Stimulated activated CD8-positive, alpha-beta memory T cell treated with anti-CD3 and anti-CD28 coated beads, Interleukin-12 subunit alpha, Interleukin-12 subunit beta, amount 100 ng/mL, for 24 hours (primary cell): ENCODE measurements around the gene CTXND1.

Experiments
- DNase-seq: peaks from one replicate; pipeline ENCODE4 v3.0.0-alpha.2; 2020; ENCODE audit errors: extremely low read depth

Gene CTXND1

DNA sequence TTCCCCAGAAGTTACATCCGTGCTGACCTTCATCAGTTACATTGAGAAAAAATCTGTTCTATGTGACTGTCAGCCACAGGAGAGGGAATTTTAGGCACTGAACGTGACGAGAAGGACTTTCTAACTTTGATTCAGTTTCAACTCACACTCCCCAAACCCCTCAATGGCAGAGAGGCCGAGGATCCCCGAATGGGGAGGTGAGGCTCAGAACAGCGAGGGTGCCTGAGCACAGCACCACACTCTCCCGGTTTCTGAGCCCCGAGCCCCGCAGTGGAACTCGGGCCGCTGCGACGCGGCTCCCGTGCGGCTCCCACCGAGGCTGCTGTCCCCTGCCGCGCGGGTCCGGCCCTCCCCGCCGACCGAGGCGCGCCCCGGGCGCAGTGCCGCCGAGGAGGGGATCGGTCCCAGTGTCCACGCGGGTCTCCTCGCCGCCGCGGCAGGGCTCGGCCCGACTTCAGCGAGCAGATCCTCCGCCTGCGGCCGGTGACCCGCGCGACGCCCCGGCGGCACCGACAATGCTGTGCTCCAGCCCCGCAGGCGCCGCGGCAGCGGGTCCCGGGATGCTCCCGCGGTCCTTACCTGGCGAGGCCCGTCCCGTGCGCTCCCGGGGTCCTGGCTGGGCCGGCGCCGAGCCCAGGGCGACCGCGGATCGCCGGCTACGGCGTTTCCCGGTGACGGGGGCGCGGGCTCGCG, 439 bp downstream of the CTXND1 start:
- DNase-seq: no peak

DNA sequence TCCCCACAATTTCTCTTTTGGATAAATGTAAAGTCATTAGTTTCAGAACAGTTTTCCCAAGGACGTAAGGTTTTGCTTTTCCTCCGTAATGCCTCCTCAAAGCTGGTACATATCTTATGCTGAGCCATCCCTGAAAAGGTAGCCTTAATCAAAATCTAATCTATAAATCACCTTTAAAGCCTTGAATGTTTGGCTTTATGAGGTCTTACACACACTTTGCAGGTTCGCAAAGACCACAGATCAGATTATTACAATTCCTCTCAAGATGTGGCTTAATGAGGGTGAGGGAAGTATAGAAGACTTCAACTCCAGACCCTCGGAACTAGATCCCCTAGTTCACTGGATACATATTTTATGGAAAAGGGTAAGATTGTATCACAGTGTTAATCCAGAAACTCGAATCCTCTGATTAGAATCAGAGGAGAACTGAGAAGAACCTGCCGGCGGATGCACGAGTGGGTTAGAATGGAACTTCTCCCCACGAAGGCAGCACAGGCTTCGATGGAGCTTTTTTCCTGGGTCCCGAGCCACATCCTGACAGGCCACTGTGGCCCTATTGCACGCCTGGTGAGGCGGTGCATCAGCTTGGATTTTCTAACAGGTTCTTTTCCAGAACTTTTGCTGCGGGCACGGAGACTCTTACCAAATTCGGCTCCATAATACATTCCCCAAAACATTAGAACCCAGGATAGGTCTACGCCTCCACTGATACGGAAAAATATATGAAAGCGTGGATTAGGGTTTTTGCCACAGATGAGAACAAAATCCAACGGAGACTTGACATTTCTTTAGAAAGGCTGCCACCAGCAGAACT, 1.2 kb downstream of the CTXND1 start:
- DNase-seq: no peak

DNA sequence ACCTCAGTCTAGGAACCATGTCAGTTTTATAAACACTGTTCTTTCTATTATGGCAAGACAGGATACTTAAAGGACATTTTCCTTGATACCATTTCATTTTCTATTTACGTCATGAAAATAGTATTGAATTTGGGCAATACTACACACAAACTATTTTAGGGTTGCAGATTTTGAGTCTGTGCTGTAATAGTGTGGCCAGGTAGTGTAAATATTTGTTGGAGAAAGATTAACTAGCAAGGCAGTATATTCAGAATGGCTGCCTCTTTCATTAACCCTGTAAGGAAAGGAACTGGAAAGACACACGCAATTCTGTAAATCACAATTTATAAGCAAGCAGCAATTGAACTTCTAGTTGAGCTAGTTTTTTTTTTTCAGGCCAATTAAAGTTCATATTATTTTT, 2.0 kb downstream of the CTXND1 start:
- DNase-seq: no peak

DNA sequence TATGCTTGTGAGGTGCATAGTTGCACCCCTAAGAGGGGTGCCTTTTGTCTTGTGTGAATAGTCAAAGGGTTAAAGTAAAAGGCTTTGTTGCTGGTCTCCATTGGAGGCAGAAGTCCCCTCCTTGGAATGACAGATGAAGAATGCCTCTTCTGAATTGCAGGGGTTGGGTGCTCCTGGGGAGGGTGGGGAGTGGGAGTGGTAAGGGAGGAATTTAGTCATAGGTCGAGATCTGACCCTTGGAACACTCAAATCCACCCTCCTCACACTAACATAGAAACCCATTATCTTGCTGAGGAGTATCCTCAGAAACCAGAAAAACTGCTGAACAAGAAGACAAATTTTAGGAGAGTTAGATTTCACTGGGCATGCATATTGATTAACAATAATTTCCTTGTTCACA, 4.7 kb downstream of the CTXND1 start:
- no peak for DNase-seq

DNA sequence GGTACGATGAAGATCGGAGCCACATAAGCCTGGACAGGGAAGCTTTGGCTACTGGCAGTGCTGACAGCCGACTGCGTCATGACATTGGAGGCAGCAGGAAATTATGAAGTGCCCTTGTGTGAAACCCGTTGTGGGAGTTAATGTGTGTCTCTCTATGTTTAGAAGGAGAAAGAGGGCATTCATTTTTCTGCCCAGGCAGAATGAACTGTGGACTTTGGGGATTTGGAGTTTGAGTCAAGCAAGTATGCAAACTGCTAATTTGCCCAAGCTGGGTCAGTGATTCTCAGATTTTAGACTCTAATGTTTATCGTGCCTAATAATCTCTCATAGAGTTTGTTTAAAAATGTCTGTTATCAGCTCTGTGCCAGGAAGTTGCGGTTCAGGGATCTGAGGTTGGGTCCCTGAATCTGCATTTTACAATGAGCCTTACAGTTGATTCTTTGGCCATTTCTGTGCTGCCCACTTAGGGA, 5.6 kb downstream of the CTXND1 start:
- DNase-seq: no peak

DNA sequence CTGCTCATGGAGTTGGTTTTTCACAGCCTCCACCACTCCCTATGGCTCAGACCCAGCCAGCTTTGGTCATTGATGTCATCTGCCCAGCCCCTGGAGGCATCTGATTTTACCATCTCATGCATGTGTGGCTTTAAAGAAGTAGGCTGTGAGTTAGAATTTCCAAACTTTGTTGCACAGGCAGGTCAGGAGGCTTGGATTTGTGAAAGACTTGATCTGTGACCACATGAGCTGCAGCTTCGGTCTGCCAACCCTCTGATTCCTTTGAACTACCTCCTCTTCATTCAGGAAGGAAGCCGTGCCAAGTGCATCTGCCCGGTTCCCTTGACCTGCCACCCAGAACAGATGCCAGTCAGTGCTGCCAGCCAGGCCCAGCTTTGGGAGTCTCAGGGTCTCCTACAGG, 9.2 kb downstream of the CTXND1 start:
- DNase-seq: no peak

DNA sequence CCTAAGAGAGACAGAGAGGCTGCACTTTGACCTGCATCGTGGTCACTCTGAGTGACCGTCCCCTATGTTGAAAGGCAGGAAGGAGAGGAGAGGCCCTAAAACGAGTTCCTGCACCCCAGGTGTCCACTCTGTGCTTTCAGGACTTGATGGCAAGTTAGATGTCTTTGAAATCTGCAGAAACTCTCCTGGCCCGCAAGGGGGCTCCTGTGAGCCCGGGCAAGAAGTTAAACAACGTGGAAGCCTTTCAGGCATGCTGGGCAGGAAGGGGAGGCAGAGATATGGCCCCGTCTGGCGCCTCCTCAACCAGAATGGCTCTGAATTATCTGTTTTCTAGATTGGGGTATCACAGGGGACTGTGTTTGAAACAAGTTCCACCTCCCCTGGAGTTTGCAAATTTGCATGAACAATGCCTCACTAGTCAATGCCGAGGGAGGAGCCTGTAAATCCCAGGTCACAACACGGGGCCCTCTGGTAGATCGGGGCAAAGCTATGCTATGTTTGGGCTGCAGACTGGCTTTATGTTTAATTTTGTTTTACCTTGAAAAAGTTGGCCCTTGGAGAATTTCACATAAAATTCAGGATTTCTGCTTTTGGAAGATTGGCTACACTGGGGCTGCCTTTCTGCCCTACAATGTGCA, 9.8 kb downstream of the CTXND1 start:
- no peak for DNase-seq

DNA sequence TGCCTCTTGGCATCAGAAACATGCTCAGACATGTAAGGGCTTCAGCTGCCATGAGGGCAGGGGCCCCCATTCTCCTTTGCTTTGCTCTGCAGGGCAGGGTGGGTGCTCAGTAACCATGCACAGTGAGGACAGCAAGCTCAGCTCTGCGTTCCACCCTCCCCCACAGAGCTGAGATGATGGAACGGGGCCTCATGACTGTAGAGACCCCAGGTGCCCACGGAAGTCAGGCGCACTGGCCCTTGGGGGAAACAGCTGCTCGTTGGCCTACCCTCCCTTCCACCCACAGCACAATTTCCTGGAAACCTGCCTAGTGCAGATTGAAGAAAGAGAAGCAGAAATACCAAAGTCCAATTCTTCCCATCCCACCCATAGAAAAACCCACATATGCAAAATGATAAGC, 10.5 kb downstream of the CTXND1 start:
- DNase-seq: no peak

DNA sequence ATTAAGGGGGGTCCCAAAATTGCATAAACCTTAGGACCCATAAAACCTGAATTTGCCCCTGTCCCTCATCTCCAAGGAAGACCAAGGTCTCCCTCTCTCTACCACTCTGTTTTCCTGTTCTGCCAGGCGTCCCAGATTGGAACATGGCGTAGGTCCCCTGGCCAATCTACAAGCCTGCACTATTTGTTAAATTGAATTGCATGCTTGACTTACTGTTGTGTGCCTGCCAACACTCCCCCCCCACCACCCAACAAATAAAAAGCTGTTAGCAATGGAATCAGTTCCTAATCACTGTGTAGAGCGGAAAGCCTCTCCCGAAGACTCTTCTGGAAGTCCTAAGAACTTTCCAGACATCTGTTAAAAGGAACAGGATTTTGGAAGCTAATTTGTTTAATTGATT, 11.7 kb downstream of the CTXND1 start:
- DNase-seq: no peak

DNA sequence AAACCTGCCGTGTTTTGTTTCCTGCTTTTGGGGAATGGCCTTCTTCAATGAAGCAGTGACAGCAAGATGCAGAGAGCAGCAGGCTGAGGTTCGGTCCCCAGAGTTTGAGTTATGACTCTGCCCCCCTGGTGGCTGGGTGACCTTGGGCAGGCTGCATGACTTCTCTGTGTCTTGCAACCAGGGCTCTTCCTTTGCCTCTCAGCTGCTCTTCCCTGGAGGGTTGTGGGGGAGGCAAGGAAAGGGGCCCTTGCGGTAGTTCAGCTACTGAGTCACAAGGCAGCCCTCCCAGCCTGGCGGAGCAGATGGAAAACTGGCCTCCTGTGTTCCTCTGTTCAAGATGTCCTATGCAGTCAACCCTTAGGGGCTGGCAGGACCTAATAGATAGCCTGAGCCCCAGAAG, 17.1 kb downstream of the CTXND1 start:
- no peak for DNase-seq

DNA sequence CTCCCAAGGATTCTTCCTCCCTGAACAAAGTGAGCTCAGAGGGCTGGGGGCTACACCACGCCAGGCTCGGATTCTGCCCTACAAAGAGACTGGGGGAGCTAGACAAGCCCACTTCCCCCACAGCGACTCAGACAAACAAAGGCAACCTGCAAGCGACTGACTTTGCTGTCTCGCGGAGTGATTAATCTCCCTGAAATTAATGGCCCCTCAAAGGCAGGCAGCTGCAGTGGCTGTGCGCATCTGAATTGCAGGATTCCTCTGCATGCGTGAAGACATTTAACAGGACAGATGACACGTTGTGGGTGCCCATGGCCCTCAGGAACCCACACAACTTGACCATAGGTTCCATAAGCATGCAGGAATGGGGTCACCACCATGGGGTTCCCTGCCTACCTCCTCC, 18.4 kb downstream of the CTXND1 start:
- DNase-seq: no peak

DNA sequence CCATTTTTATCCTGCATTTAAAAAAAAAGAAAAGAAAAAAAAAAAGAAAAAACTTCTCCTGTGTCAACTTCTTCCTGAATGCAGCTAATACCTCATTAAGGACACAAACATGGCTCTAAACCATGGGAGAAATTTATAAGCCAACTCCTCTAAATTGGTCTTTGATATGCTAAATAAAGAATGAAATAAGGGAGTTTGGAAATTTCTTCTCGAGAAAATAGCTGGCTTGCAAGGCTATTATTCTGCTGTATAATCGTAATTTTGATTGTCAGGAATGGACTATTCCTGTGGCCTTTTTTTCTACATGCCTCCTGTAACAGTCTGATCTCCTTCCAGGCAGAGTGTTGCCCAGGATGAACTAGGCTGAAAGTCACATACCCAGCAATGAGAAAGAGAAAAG, 20.6 kb downstream of the CTXND1 start:
- DNase-seq: no peak

DNA sequence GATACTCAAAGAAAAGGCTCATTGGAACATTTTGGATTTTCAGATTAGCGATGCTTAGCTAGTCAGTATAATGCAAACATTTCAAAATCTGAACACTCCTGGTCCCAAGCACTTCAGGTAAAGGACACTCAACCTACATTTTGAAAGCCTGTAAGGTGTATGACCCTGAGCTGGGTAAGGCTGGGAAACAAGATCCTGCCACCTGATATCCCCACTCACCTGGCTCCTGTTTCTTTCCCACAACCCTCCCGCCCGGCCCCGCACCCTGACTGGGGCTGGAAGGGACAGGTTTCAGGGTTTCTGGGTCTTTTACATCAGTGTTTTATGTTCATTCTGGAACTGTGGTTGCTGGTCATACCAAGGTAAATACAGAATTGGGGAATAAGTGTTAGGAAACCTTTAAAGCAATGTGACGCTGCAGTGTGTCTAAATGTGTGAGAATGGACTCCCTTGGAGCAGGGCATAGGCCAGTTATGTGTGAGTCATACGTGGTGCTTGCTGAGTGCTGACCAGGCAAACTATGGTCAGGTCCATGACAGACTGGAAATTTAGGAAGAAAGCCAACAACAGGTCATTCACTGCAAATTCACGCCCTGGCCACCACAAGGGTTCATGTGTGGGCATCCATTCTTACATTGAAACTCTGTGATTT, 22.9 kb downstream of the CTXND1 start:
- no peak for DNase-seq

DNA sequence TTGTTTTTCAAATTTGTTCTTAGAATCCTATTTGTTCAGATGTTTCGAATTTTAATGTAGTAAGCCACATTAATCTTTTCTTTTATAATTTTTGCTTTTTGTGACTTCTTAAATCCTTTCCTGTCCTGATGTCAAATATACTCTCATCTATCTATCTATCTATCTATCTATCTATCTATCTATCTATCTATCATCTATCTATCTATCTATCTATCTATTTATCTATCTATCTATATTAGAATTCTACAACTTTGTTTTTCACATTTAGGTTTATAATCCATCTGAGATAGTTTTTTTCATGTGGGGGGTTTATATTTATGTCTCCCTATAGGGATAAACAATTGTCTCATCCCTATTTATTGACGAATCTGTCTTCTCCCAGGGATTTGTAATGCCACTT, 32.1 kb downstream of the CTXND1 start:
- DNase-seq: no peak

DNA sequence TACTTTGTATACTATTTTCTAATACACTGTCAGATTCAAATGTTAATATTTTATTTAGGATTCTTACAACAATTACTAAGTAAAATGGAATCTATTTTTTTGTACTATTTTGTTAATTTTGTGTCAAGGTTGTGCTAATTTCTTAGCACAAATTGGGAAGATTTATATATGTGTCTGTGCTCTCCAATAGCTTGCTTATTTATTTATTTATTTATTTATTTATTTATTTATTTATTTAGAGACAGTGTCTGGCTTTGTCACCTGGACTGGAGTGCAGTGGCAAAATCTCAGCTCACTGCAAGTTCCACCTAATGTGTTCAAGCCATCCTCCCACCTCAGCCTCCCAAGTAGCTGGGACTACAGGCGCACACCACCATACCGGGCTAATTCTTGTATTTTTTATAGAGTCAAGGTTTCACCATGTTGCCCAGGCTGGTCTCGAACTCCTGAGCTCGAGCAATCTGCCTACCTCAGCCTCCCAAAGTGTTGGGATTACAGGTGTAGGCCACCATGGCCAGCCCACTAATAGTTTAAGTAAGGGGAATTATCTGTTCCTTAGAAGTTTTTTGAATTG, 34.6 kb downstream of the CTXND1 start:
- DNase-seq: no peak

DNA sequence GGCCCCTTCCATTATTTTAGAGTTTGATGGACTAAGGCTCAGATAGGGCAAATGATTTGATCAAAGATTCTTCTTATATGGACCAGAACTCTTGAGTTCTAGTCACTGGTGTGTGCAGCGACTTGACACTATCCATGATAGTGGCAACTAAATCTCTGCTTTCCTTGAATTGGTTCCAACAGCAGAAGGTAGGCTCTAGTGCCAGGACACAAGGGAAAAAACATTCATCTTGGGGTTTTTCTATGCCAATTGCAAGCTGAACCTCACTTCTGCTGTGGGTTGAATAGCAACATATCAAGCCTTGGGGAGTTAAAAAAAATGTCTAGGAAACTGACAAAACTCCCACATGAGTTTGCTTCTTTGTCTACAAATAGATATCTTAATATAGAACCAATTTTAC, 35.1 kb downstream of the CTXND1 start:
- DNase-seq: no peak

DNA sequence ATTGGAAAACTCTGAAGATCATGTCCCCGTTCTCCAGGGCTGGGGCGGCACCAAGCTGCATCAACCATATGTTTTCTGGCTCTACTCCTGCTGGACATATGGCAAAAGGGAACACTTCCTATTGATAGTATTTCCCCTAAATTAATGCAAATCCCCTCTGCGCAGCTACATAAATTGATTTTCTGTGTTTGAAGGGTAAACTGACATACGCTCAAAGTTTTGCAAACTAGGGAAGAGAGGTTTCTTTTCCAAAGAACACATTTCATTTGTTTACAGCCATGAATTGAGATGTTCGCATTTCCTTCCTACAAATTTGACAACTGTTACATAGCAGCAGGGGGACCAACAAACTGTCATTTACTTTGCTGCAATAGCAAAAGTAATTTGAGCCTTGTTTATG, 35.9 kb downstream of the CTXND1 start:
- no peak for DNase-seq

DNA sequence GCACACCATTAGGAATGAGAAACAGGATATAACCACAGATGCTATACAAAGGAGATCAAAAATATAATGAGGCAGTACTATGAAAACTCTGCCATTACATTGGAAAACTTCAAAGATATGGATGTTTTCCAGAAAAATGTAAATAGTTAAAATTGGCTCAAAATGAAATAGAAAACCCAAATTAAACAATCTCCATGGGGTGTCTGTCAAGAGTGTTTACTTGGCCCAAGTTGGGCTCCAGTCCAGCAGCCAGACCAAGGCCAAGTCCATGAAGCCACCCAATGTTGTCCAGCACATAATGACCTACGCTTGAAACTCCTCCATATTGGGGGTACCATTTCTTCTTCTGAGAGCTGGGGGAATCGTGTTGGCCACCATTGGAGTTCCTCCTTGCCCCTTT, 37.1 kb downstream of the CTXND1 start:
- DNase-seq: no peak

DNA sequence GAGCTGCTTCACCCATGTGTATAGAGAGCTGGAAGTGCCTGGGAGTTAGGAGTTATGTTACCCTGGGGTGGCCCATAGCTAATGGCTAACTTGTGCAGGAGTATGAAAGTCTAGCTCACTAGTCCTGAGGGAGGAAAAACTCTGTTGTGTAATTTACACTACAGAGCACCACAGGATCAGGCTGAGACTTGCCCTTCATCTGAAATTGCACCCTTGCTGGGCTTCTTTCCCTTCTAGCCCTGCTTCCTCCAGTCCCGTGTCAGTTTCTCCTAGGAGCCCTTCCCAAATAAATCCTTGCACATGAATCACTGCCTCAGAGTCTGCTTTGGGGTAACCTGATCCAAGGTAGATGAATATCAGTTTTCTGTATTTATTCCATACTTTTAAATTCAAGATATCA, 40.0 kb downstream of the CTXND1 start:
- DNase-seq: no peak

DNA sequence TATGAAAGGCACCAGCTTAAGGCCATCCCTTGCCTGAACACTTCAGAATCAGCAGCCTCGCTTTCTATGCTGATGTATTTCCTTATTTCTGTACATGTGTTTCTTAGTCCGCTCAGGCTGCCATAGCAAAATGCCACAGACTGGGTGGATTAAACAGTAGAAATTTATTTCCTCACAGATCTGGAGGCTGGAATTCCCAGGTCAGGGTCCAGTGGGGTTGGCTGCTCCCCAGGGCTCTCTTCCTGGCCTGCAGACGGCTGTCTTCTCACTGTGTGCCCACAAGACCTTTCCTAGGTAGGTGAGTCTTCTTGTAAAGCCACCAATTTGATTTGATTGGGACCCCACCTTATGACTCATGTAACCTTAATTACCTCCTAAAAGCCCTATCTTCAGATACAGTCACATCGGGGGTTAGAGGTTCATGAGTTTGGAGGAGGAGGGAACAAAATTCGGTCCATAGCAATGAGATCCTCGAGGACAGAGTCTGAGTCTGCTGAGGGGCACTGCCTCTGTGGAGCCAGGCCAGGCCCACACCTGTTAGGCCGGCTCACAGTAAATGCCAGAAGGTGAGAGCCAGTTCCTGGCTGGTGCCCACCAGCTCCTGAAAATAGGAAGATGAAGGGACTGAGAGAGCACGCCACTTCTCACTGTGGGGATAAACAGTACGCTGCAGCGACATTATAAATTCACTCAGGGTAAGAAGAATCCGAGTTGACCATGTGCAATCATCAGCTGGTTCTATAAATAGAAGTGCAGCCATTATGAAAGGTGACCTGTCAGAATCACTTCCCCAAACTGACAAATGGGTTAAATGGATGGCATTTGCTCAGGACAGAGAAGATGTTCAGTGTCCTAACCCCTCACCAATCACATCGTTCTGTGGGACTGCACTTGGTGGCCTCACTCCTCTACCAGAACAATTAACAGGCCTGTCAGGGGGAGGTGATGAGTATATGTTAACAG, 41.1 kb downstream of the CTXND1 start:
- no peak for DNase-seq
